ENCODE results near the gene PIK3CB. TPM values are rescaled to one million over a fixed set of nuclear protein-coding genes. Genes with fewer than 3 reads are reported as not detected.
"Not testable (repeated sequence)": the region's sequence is repeated elsewhere in the genome, so short reads cannot be mapped to it uniquely, and the experiment has no call there.

Gene PIK3CB
- polyA plus RNA-seq, 3 donors, result 8.2 to 16.5 (median 14.9) TPM

DNA sequence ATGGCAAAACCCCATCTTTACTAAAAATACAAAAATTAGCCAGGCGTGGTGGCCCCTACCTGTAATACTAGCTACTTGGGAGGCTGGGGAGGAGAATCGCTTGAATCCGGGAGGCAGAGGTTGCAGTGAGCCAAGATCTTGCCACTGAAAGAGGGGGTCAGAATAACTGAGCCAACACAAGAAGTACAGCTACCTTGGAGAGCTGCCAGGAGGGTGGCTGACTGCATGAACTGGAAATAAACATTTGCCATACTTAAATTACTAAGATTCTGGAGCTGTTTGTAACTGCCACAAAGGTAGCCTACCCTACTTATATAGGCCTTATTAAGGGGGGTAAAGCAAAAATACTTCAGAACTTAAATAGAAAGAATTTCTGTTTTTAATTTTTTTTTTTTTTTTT is 15.4 kb upstream of the PIK3CB start:
- WGBS, 3 donors, result 68 to 77% (median 74%) methylated on average over 3 of the region's 3 CpGs
- no peak overlapping the region for H3K27ac ChIP-seq (ENCODE audit: low read depth, low read length)

GRCh38 chr3:138849222-138849940 is 14.7 kb upstream of the PIK3CB start:
- no peak overlapping the region for H3K27ac ChIP-seq (ENCODE audit: low read depth, low read length)
- WGBS, 3 donors, result 76 to 88% (median 87%) methylated on average over 2 of the region's 2 CpGs

GRCh38 chr3:138848696-138849095 is 14.0 kb upstream of the PIK3CB start:
- 92 to 98% (median 94%) methylated on average over 4 of the region's 4 CpGs for WGBS, 3 donors
- H3K27ac ChIP-seq (ENCODE audit: low read depth, low read length), result no peak overlapping the region

- H3K27ac ChIP-seq (ENCODE audit: low read depth, low read length), result not testable (repeated sequence)
- 92 to 96% (median 95%) methylated on average over 1 of the region's 1 CpG for WGBS, 3 donors
These were observed 12.1 kb upstream of the PIK3CB start for GRCh38 chr3:138846824-138847223.

- WGBS, 3 donors, result 61 to 80% (median 69%) methylated on average over 10 of the region's 10 CpGs
- no peak overlapping the region for H3K27ac ChIP-seq (ENCODE audit: low read depth, low read length)
These were observed 11.6 kb upstream of the PIK3CB start for GRCh38 chr3:138846262-138846791.

GRCh38 chr3:138845771-138846173 is 11.0 kb upstream of the PIK3CB start:
- no peak overlapping the region for H3K27ac ChIP-seq (ENCODE audit: low read depth, low read length)
- WGBS, 3 donors, result 66 to 72% (median 69%) methylated on average over 6 of the region's 6 CpGs

- H3K27ac ChIP-seq (ENCODE audit: low read depth, low read length), result no peak overlapping the region
- whole genome bisulfite sequencing, 3 donors, result 57 to 92% (median 69%) methylated on average over 7 of the region's 7 CpGs
These were observed 10.5 kb upstream of the PIK3CB start for GRCh38 chr3:138845181-138845601.

DNA sequence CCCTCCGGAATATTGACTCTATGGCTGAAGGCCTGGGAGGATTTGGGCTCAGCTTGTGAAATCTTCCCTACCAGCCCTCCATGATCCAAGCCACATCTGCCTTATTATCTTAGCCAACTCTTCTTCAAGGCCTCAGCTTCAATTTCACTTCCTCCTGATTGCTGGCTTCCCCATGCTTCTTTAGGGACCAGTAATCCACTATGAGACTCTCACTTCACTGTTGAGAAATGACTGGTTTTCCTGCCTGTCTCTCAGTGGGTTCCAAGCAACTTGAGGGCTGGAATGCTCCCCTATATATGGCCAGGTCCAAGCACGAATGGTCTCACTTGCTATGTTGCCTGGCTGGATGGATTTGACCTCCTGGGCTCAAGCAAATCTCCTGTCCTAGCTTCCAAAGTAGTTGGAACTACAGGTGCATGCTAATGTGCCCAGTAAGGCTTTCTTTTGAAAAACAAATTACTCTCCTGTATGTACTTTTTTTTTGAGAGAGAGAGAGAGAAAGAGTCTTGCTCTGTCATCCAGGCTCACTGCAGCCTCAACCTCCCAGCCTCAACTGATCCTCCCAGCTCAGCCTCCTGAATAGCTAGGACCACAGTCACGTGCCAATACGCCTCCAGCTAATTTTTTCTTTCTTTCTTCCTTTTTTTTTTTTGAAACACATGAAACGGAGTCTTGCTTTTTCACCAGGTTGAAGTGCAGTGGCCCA is 7.9 kb upstream of the PIK3CB start:
- H3K27ac ChIP-seq (ENCODE audit: low read depth, low read length), result no peak overlapping the region
- WGBS, 3 donors, result 66 to 85% (median 69%) methylated on average over 5 of the region's 5 CpGs

GRCh38 chr3:138838385-138838784 is 3.7 kb upstream of the PIK3CB start:
- 96 to 98% (median 97%) methylated on average over 7 of the region's 7 CpGs for WGBS, 3 donors
- H3K27ac ChIP-seq (ENCODE audit: low read depth, low read length), result not testable (repeated sequence)

- WGBS, 3 donors, result 94 to 97% (median 95%) methylated on average over 19 of the region's 19 CpGs
These were observed 1.1 kb upstream of the PIK3CB start for GRCh38 chr3:138835846-138836245.

GRCh38 chr3:138835397-138835757 is 649 bp upstream of the PIK3CB start:
- WGBS, 3 donors, result 31 to 63% (median 52%) methylated on average over 4 of the region's 4 CpGs
- H3K27ac ChIP-seq (ENCODE audit: low read depth, low read length), result no peak overlapping the region

More at GRCh38 chr3:138835846-138836245, 1.1 kb upstream of the PIK3CB start:
- H3K27ac ChIP-seq (ENCODE audit: low read depth, low read length), result not testable (repeated sequence)

DNA sequence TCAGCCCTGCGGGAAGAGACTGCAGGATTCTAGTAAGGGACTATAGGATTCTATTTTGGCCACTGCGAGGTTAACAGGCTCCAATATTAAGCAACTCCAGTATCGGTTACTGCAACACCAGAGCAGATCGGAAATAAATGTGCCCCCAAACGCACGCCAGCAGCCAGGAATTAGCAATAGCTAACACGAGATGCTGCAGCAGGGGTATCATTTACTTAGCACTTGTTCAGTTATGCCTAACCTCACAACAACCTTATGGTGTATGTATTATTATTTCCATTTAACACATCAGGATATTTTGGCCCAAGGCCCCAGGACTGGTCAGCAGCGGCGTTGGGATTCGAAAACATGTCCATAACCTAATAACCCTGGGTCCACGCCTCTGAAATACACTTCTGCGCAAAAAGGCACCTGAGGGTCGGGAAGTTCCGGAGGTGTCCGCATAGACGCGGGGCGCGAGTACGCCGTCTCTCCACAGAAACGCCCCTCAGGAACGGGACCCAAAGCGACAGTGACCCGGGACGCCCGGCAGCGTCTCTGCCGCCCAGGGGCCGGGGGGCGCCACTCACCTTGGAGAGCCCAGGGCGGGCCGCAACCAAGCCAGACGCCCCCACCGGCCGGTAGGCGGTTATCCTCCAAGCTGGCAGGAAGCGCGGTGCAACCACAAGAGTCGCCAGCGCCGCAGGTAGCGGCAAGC is 681 bp downstream of the PIK3CB start:
- 0% methylated on average over 40 to 43 of the region's 43 CpGs for WGBS, 3 donors
- H3K27ac ChIP-seq (ENCODE audit: low read depth, low read length), result no peak overlapping the region

DNA sequence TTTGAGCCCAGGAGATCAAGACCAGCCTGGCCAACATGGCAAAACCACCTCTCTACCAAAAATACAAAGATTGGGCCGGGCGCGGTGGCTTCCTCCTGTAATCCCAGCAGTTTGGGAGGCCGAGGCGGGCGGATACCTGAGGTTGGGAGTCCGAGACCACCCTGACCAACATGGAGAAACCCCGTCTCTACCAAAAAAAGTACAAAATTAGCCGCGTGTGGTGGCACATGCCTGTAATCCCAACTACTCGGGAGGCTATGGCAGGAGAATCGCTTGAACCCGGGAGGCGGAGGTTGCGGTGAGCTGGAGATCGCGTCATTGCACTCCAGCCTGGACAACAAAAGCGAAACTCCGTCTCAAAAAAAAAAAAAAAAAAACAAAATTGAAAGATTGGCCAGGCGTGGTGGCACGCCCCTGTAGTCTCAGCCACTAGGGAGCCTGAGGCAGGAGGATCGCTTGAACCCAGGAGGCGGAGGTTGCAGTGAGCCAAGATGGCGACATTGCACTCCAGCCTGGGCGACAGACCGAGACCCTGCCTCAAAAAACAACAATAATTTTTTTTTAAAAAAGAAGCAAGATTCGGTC is 2.2 kb downstream of the PIK3CB start:
- H3K27ac ChIP-seq (ENCODE audit: low read depth, low read length), result not testable (repeated sequence)
- whole genome bisulfite sequencing, 3 donors, result 96 to 97% (median 97%) methylated on average over 27 of the region's 27 CpGs

DNA sequence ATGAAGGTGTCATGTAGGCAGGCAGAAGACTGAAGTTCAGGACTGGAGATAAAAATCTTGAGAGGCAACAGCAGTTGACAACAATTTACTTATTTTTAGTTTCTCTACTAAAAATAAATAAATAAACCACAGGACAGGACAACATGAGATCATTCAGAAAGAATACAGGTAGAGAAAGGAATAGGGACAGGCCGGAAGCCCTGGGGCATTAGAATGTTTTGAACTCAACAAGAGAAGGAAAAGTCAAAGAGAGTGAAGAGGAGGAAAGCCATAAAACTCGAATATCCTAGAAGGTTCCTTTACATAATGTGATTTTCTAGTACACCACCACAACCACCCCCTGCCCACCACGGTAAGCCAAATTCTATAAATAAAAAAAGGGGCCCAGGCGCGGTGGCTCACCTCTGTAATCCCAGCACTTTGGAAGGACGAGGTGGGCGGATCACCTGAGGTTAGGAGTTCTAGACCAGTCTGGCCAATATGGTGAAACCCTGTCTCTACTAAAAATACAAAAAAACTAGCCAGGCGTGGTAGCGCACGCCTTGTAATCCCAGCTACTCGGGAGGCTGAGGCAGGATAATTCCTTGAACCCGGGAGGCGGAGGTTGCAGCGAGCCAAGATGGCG is 4.7 kb downstream of the PIK3CB start:
- WGBS, 3 donors, result 95 to 97% (median 96%) methylated on average over 15 of the region's 15 CpGs

GRCh38 chr3:138829097-138829496 is 5.6 kb downstream of the PIK3CB start:
- WGBS, 3 donors, result 83 to 98% (median 97%) methylated on average over 3 of the region's 3 CpGs

More for the DNA sequence above, 4.7 kb downstream of the PIK3CB start:
- no peak overlapping the region for H3K27ac ChIP-seq (ENCODE audit: low read depth, low read length)

DNA sequence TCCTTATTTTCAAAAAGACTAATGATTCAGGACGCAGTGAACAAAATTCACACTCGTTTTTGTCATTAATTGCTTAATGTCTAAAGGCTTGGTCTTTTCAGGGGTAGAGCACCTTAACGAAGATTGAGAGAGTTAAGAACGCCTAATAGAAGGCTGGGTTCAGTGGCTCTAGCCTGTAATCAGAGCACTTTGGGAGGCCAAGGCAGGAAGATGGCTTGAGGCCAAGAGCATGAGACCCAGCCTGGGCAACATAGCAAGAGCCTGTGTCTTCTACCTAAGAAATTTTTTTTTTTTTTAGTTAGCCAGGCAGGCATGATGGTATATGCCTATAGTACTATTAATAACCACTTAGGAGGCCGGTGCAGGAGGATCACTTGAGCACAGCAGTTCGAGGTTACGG is 7.5 kb downstream of the PIK3CB start:
- 84 to 93% (median 87%) methylated on average over 7 of the region's 7 CpGs for WGBS, 3 donors
- no peak overlapping the region for H3K27ac ChIP-seq (ENCODE audit: low read depth, low read length)

More at GRCh38 chr3:138829097-138829496, 5.6 kb downstream of the PIK3CB start:
- H3K27ac ChIP-seq (ENCODE audit: low read depth, low read length), result no peak overlapping the region

DNA sequence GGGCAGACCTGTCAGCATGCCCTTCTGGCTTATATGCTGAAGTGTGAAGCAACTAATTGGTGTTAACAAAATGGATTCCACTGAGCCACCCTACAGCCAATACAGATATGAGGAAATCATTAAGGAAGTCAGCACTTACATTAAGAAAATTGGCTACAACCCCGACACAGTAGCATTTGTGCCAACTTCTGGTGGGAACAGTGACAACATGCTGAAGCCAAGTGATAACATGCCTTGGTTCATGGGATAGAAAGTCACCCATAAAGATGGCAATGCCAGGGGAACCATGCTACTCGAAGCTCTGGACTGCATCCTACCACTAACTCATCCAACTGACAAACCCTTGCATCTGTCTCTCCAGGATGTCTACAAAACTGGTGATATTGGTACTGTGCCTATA is 9.4 kb downstream of the PIK3CB start:
- H3K27ac ChIP-seq (ENCODE audit: low read depth, low read length), result no peak overlapping the region
- WGBS, 3 donors, result 51 to 57% (median 53%) methylated on average over 2 of the region's 2 CpGs

- WGBS, 3 donors, result 77 to 91% (median 82%) methylated on average over 1 of the region's 1 CpG
These were observed 10.6 kb downstream of the PIK3CB start for GRCh38 chr3:138824114-138824506.

More at GRCh38 chr3:138824114-138824506, 10.6 kb downstream of the PIK3CB start:
- H3K27ac ChIP-seq (ENCODE audit: low read depth, low read length), result no peak overlapping the region
